HCT116 (cell line): ENCODE results near the gene TENM4. TPM values are rescaled to one million over a fixed set of nuclear protein-coding genes. Genes with fewer than 3 reads are reported as not detected.

Experiments
- ATAC-seq: fragments of 200-7000 bp; cut with Tn5 transposase; 2 replicates; pipeline ENCODE4 v1.9.1; 2020; ENCODE audit warnings: mild to moderate bottlenecking, moderate library complexity
- BruUV-seq: library from RNA; stranded (reverse); fragments of 400-500 nt; replicated peaks from 2 replicates; lab custom pipeline; 2021; lab: Mats Ljungman, UMichigan
- CTCF ChIA-PET: fragments of 300-600 bp; sonication (Branson Sonifier 250); formaldehyde crosslinking; loops from one replicate; lab custom pipeline; 2021; ENCODE audit warnings: antibody characterized with exemption; lab: Charles Lee
- POLR2A ChIA-PET: fragments of 300-600, 350-600 bp; sonication (Branson Sonifier 250); formaldehyde crosslinking; loops from one replicate; lab custom pipeline; 2021; ENCODE audit warnings: antibody characterized with exemption; lab: Charles Lee
- RAD21 ChIA-PET, 2 experiments: fragments of 300-600 bp; sonication (Branson Sonifier 250); formaldehyde crosslinking; loops; one replicate each; lab custom pipeline; 2023; ENCODE audit warnings: low total read pairs in 2 of 2; ENCODE audit not compliant: uncharacterized antibody in 2 of 2, unreplicated experiment in 2 of 2, low non-redundant PET in 1 of 2; lab: Charles Lee
- DNase-seq: peaks from one replicate; pipeline ENCODE4 v3.0.0-alpha.2; 2010; ENCODE audit warnings: low read depth, low spot score
- H2AFZ ChIP-seq: fragments of 200-600 bp; shearing (Covaris generic), sonication (generic); 2 replicates; pipeline ENCODE4 v1.6.1; 2017; ENCODE audit warnings: low read depth, mixed run types, mixed read lengths, antibody characterized with exemption, low read length; ENCODE audit not compliant: poor library complexity, severe bottlenecking
- H3K27ac ChIP-seq: 2 replicates; pipeline ENCODE4 v1.5.1; 2012; ENCODE audit warnings: low read depth, low read length
- H3K27me3 ChIP-seq: fragments of 200-600 bp; sonication (generic); 2 replicates; pipeline ENCODE4 v1.6.1; 2016; ENCODE audit warnings: mixed run types, low read length, mixed read lengths; ENCODE audit not compliant: insufficient read depth
- H3K36me3 ChIP-seq, 2 experiments: fragments of 200-500 bp in 1 of 2; fragments of 200-600 bp in 1 of 2; sonication (Bioruptor generic) in 1 of 2; sonication (generic) in 1 of 2; 2 replicates each; pipeline versions ENCODE4 v1.5.1 to v1.6.1; 2014 to 2016; ENCODE audit warnings: low read length in 2 of 2, inconsistent platforms in 1 of 2, mixed read lengths in 1 of 2, mixed run types in 1 of 2; ENCODE audit not compliant: insufficient read depth in 2 of 2, control insufficient read depth in 1 of 2
- H3K4me1 ChIP-seq, 2 experiments: fragments of 200-600 bp in 1 of 2; sonication (generic) in 1 of 2; 2 replicates each; pipeline versions ENCODE4 v1.5.1 to v1.6.1; 2012 to 2017; ENCODE audit warnings: low read length in 2 of 2, inconsistent platforms in 1 of 2, mild to moderate bottlenecking in 1 of 2, mixed read lengths in 1 of 2, mixed run types in 1 of 2, moderate library complexity in 1 of 2; ENCODE audit not compliant: insufficient read depth in 2 of 2, control insufficient read depth in 1 of 2
- H3K4me2 ChIP-seq: fragments of 200-600 bp; sonication (generic); 2 replicates; pipeline ENCODE4 v1.6.1; 2017; ENCODE audit warnings: mixed run types, low read length, mixed read lengths
- H3K4me3 ChIP-seq, 2 experiments: fragments of 200-600 bp in 1 of 2; sonication (generic) in 1 of 2; replicated peaks in 1 of 2; 2 replicates each; pipeline ENCODE4 v1.5.1; 2011 to 2016; ENCODE audit warnings: low read length in 2 of 2, control low read depth in 1 of 2, low read depth in 1 of 2, mild to moderate bottlenecking in 1 of 2, mixed read lengths in 1 of 2, mixed run types in 1 of 2
- H3K79me2 ChIP-seq: fragments of 200-600 bp; sonication (generic); 2 replicates; pipeline ENCODE4 v1.6.1; 2017; ENCODE audit warnings: mild to moderate bottlenecking, mixed run types, low read length, moderate library complexity, mixed read lengths; ENCODE audit not compliant: insufficient read depth
- H3K9ac ChIP-seq: fragments of 200-600 bp; sonication (generic); 2 replicates; pipeline ENCODE4 v1.6.1; 2016; ENCODE audit warnings: low read length, mixed read lengths
- H3K9me2 ChIP-seq: fragments of 200-600 bp; sonication (generic), shearing (Covaris generic); 2 replicates; pipeline ENCODE4 v1.6.1; 2017; ENCODE audit warnings: mixed run types, mild to moderate bottlenecking, moderate library complexity; ENCODE audit not compliant: insufficient read depth
- H3K9me3 ChIP-seq, 2 experiments: fragments of 200-500 bp in 1 of 2; fragments of 200-600 bp in 1 of 2; sonication (Bioruptor generic) in 1 of 2; sonication (generic) in 1 of 2; 2 replicates each; pipeline ENCODE4 v1.6.1; 2014 to 2017; ENCODE audit warnings: low read length in 2 of 2, mixed read lengths in 2 of 2, inconsistent platforms in 1 of 2, low read depth in 1 of 2, mild to moderate bottlenecking in 1 of 2, mixed run types in 1 of 2, moderate library complexity in 1 of 2; ENCODE audit not compliant: control insufficient read depth in 1 of 2, insufficient read depth in 1 of 2
- H4K20me1 ChIP-seq: fragments of 200-600 bp; sonication (generic), shearing (Covaris generic); 2 replicates; pipeline ENCODE4 v1.6.1; 2017; ENCODE audit warnings: mixed run types, mild to moderate bottlenecking, moderate library complexity; ENCODE audit not compliant: insufficient read depth
- CBX3 ChIP-seq: IDR thresholded peaks from 2 replicates; pipeline ENCODE4 v1.6.1; 2012; ENCODE audit warnings: low read depth
- CEBPB ChIP-seq: IDR thresholded peaks from 2 replicates; pipeline ENCODE4 v1.6.1; 2012; ENCODE audit warnings: low read depth
- CTCF ChIP-seq, 3 experiments: fragments of 200-600 bp in 1 of 3; sonication (generic) in 1 of 3; IDR thresholded peaks in 2 of 3; conservative IDR thresholded peaks in 1 of 3; 2 replicates each; pipeline ENCODE4 v1.5.1; 2012 to 2017; ENCODE audit warnings: low read depth in 2 of 3, low read length in 2 of 3, antibody characterized with exemption in 1 of 3, borderline replicate concordance in 1 of 3, control low read depth in 1 of 3, mild to moderate bottlenecking in 1 of 3, mixed read lengths in 1 of 3, mixed run types in 1 of 3, moderate library complexity in 1 of 3; ENCODE audit not compliant: insufficient read depth in 1 of 3
- EGR1 ChIP-seq: IDR thresholded peaks from 2 replicates; pipeline ENCODE4 v1.6.1; 2012; ENCODE audit warnings: low read depth
- ELF1 ChIP-seq: IDR thresholded peaks from 2 replicates; pipeline ENCODE4 v1.6.1; 2012; ENCODE audit warnings: low read depth, borderline replicate concordance
- EZH2 ChIP-seq: fragments of 200-600 bp; sonication (generic); IDR thresholded peaks from 2 replicates; pipeline ENCODE4 v1.6.1; 2017; ENCODE audit warnings: antibody characterized with exemption, mixed run types
- EZH2phosphoT487 ChIP-seq: fragments of 200-600 bp; IDR thresholded peaks from 2 replicates; pipeline ENCODE4 v1.6.1; 2018; ENCODE audit warnings: antibody characterized with exemption, borderline replicate concordance
- MAX ChIP-seq: IDR thresholded peaks from 2 replicates; pipeline ENCODE4 v1.6.1; 2012
- POLR2A ChIP-seq: IDR thresholded peaks from 2 replicates; pipeline ENCODE4 v1.7.0; 2011; ENCODE audit warnings: borderline replicate concordance; ENCODE audit not compliant: insufficient read depth, insufficient read length; ENCODE audit errors: extremely low read depth
- POLR2AphosphoS5 ChIP-seq: IDR thresholded peaks from 2 replicates; pipeline ENCODE4 v1.6.1; 2011; ENCODE audit warnings: mild to moderate bottlenecking, low read depth, low read length, moderate library complexity
- RAD21 ChIP-seq: IDR thresholded peaks from 2 replicates; pipeline ENCODE4 v1.6.1; 2012; ENCODE audit warnings: low read depth, mild to moderate bottlenecking
- REST ChIP-seq: IDR thresholded peaks from 2 replicates; pipeline ENCODE4 v1.6.1; 2012; ENCODE audit warnings: low read depth
- SIN3A ChIP-seq: IDR thresholded peaks from 2 replicates; pipeline ENCODE4 v1.6.1; 2012; ENCODE audit warnings: low read depth
- SRF ChIP-seq: IDR thresholded peaks from 2 replicates; pipeline ENCODE4 v1.6.1; 2012; ENCODE audit warnings: low read depth
- TCF7L2 ChIP-seq: IDR thresholded peaks from 2 replicates; pipeline ENCODE4 v1.7.0; 2011; ENCODE audit warnings: borderline replicate concordance, inconsistent platforms; ENCODE audit not compliant: insufficient read depth, insufficient read length; ENCODE audit errors: extremely low read depth
- YY1 ChIP-seq: IDR thresholded peaks from 2 replicates; pipeline ENCODE4 v1.6.1; 2011; ENCODE audit warnings: low read length, low read depth, moderate library complexity, mild to moderate bottlenecking; ENCODE audit not compliant: insufficient replicate concordance; ENCODE audit errors: extremely low read depth
- ZBTB33 ChIP-seq: IDR thresholded peaks from 2 replicates; pipeline ENCODE4 v1.6.1; 2011; ENCODE audit warnings: mild to moderate bottlenecking, low read length, moderate library complexity; ENCODE audit not compliant: insufficient replicate concordance; ENCODE audit errors: extremely low read depth
- ZFX ChIP-seq: fragments of 450-650 bp; IDR thresholded peaks from 2 replicates; pipeline ENCODE4 v1.6.1; 2017
- ZNF274 ChIP-seq: fragments of 200-500 bp; sonication (Bioruptor generic); IDR thresholded peaks from 2 replicates; pipeline ENCODE4 v1.6.1; 2014; ENCODE audit warnings: mild to moderate bottlenecking, low read depth, low read length, inconsistent platforms
- intact Hi-C: fragments of 100-400 bp; cut with micrococcal nuclease; formaldehyde crosslinking; loops from 2 replicates; pipeline ENCODE4 v1.10.0; 2022
- total RNA-seq: library from RNA; stranded (reverse); gene quantifications from one replicate; pipeline ENCODE4 v1.2.1, GENCODE V29; 2021; ENCODE audit not compliant: unreplicated experiment

Gene TENM4
- total RNA-seq, 1 experiment from 2014 or later = 0.05 TPM

- TF ChIP-seq ELF1 (no peak), TCF7L2 (no peak), RAD21 (no peak)
- TF ChIP-seq, all 23 proteins: peak for 0
Observed at GRCh38 chr11:78689101-78689500, 751.7 kb downstream of the TENM4 start (continued).

GRCh38 chr11:78688460-78688859, 752.4 kb downstream of the TENM4 start:
- TF ChIP-seq ZNF274 = no peak
- no peak for TF ChIP-seq ZFX
- TF ChIP-seq EZH2 = no peak
- TF ChIP-seq MAX = no peak
- no peak for TF ChIP-seq YY1
- no peak for TF ChIP-seq CEBPB
- TF ChIP-seq CTCF (IDR thresholded peaks at IDR 0.05 in 2 of 3, conservative IDR thresholded peaks at IDR 0.05 in 1 of 3; ENCODE audit: borderline replicate concordance in 1 of 3, insufficient read depth in 1 of 3, low read depth in 2 of 3, low read length in 2 of 3) = no peak
- TF ChIP-seq SIN3A = no peak
- TF ChIP-seq ZBTB33 = no peak
- TF ChIP-seq REST = no peak
- no peak for TF ChIP-seq EGR1
- TF ChIP-seq CBX3 = no peak
- no peak for TF ChIP-seq EZH2phosphoT487
- no peak for TF ChIP-seq POLR2A
- no peak for TF ChIP-seq TCF7L2
- no peak for TF ChIP-seq SRF
- TF ChIP-seq ELF1 = no peak
- TF ChIP-seq POLR2AphosphoS5 = no peak
- no peak for TF ChIP-seq RAD21
- intact Hi-C loops = no loop called here
- Histone ChIP-seq H3K36me3 (no peaks in the 10 kb centered on the region), H3K79me2 (no peaks in the 10 kb centered on the region), H3K27ac (no peak overlapping the region), H3K4me1 (peaks cover 4 to 5% of the 10 kb centered on the region in 2 experiments), H3K4me3 (no peak overlapping the region), H3K4me2 (peak overlapping the region; percentile 14; the same call in 1 of the 2 replicates), H3K27me3 (peaks cover 45% of the 10 kb centered on the region), H3K9ac (no peak overlapping the region), H3K9me3 (no peaks in the 10 kb centered on the region), H3K9me2 (no peaks in the 10 kb centered on the region), H4K20me1 (no peaks in the 10 kb centered on the region), H2AFZ (no peak overlapping the region)
- no TSS peak for BruUV-seq
- RAD21 ChIA-PET = no interaction called here
- CTCF ChIA-PET = no interaction called here
- POLR2A ChIA-PET = no interaction called here
- ATAC-seq (no peak), DNase-seq (no peak)
